SK-N-SH (cell line): Measurements from ENCODE around the gene CEP41. TPM values are rescaled to one million over a fixed set of nuclear protein-coding genes. Genes with fewer than 3 reads are reported as not detected.
"Not testable (repeated sequence)": the region's sequence is repeated elsewhere in the genome, so short reads cannot be mapped to it uniquely, and the experiment has no call there.

Experiments used
- CTCF ChIA-PET: fragments of 300-600, 350-600 bp; formaldehyde crosslinking; extraction: SDS; loops from one replicate; lab custom pipeline; 2021; lab: Yijun Ruan, JAX
- POLR2A ChIA-PET: fragments of 350-600 bp; sonication (Branson Sonifier 250); formaldehyde crosslinking; extraction: SDS; loops from one replicate; lab custom pipeline; 2020; ENCODE audit warnings: antibody characterized with exemption, inconsistent platforms; lab: Yijun Ruan, JAX
- DNase-seq: peaks from one replicate; pipeline ENCODE4 v3.0.0; 2012
- H2AFZ ChIP-seq: fragments of 200-600 bp; sonication (generic); 2 replicates; pipeline ENCODE4 v1.8.1; 2016; ENCODE audit warnings: antibody characterized with exemption, mild to moderate bottlenecking, low read depth
- H3F3A ChIP-seq: fragments of 200-600 bp; sonication (generic); replicated peaks from 2 replicates; pipeline ENCODE3; 2016; ENCODE audit warnings: antibody characterized with exemption, mild to moderate bottlenecking; ENCODE audit not compliant: insufficient read depth
- H3K27ac ChIP-seq, 2 experiments: fragments of 200-500 bp in 1 of 2; fragments of 200-600 bp in 1 of 2; sonication (Bioruptor generic) in 1 of 2; sonication (generic), shearing (Covaris generic) in 1 of 2; 2 replicates each; pipeline versions ENCODE4 v1.5.1 to v1.6.1; 2014 to 2016; ENCODE audit warnings: low read depth in 2 of 2, inconsistent platforms in 1 of 2, low read length in 1 of 2, mild to moderate bottlenecking in 1 of 2, mixed read lengths in 1 of 2
- H3K27me3 ChIP-seq: fragments of 200-600 bp; sonication (generic), shearing (Covaris generic); 2 replicates; pipeline ENCODE4 v1.6.1; 2016; ENCODE audit warnings: mixed run types; ENCODE audit not compliant: insufficient read depth
- H3K36me3 ChIP-seq, 2 experiments: fragments of 200-500 bp in 1 of 2; fragments of 200-600 bp in 1 of 2; sonication (Bioruptor generic) in 1 of 2; sonication (generic) in 1 of 2; replicated peaks in 1 of 2; 2 replicates each; pipeline versions ENCODE3 to v1.5.1; 2014 to 2016; ENCODE audit warnings: low read length in 1 of 2, mild to moderate bottlenecking in 1 of 2; ENCODE audit not compliant: insufficient read depth in 2 of 2, control insufficient read depth in 1 of 2
- H3K4me1 ChIP-seq, 2 experiments: fragments of 200-500 bp in 1 of 2; fragments of 200-600 bp in 1 of 2; sonication (Bioruptor generic) in 1 of 2; sonication (generic), shearing (Covaris generic) in 1 of 2; 2 replicates each; pipeline versions ENCODE4 v1.5.1 to v1.6.1; 2014 to 2016; ENCODE audit warnings: low read depth in 1 of 2, low read length in 1 of 2, mixed run types in 1 of 2; ENCODE audit not compliant: insufficient read depth in 2 of 2, control insufficient read depth in 1 of 2
- H3K4me2 ChIP-seq: fragments of 200-600 bp; sonication (generic), shearing (Covaris generic); 2 replicates; pipeline ENCODE4 v1.6.1; 2017; ENCODE audit warnings: mixed run types
- H3K4me3 ChIP-seq, 2 experiments: fragments of 200-500 bp in 1 of 2; fragments of 200-600 bp in 1 of 2; sonication (Bioruptor generic) in 1 of 2; sonication (generic), shearing (Covaris generic) in 1 of 2; 2 replicates each; pipeline versions ENCODE4 v1.5.1 to v1.8.1; 2014 to 2016; ENCODE audit warnings: low read depth in 2 of 2, inconsistent platforms in 1 of 2, low read length in 1 of 2, mild to moderate bottlenecking in 1 of 2, mixed read lengths in 1 of 2, moderate library complexity in 1 of 2
- H3K79me2 ChIP-seq: fragments of 200-600 bp; sonication (generic); 2 replicates; pipeline ENCODE4 v1.8.1; 2017; ENCODE audit warnings: mild to moderate bottlenecking; ENCODE audit not compliant: insufficient read depth
- H3K9ac ChIP-seq: fragments of 200-600 bp; sonication (generic); 2 replicates; pipeline ENCODE4 v1.6.1; 2017; ENCODE audit warnings: mixed run types
- H3K9me2 ChIP-seq: fragments of 200-600 bp; sonication (generic); 2 replicates; pipeline ENCODE4 v1.6.1; 2017; ENCODE audit warnings: mixed run types
- H3K9me3 ChIP-seq: fragments of 200-600 bp; sonication (generic); 2 replicates; pipeline ENCODE4 v1.6.1; 2017; ENCODE audit warnings: mixed run types, mild to moderate bottlenecking, moderate library complexity
- H4K20me1 ChIP-seq: fragments of 200-600 bp; sonication (generic); 2 replicates; pipeline ENCODE4 v1.6.1; 2017; ENCODE audit warnings: mild to moderate bottlenecking, mixed run types; ENCODE audit not compliant: insufficient read depth
- ELF1 ChIP-seq: IDR thresholded peaks from 2 replicates; pipeline ENCODE4 v1.4.0; 2012
- GATA2 ChIP-seq: sonication (generic); formaldehyde crosslinking; IDR thresholded peaks from 2 replicates; pipeline ENCODE4 v1.5.0; 2020; ENCODE audit warnings: mild to moderate bottlenecking, missing genetic modification reagents
- JUND ChIP-seq: IDR thresholded peaks from 2 replicates; pipeline ENCODE4 v1.4.0; 2012
- MEF2A ChIP-seq: IDR thresholded peaks from 2 replicates; pipeline ENCODE4 v1.4.0; 2012; ENCODE audit warnings: low read depth, borderline replicate concordance
- NFIC ChIP-seq: IDR thresholded peaks from 2 replicates; pipeline ENCODE4 v1.4.0; 2012; ENCODE audit warnings: borderline replicate concordance
- POLR2AphosphoS5 ChIP-seq: IDR thresholded peaks from 2 replicates; pipeline ENCODE4 v1.6.1; 2012; ENCODE audit warnings: low read depth, low read length
- RFX5 ChIP-seq: IDR thresholded peaks from 2 replicates; pipeline ENCODE4 v1.6.1; 2012; ENCODE audit warnings: mild to moderate bottlenecking, improper control_type of control experiment, low read length
- SMC3 ChIP-seq: IDR thresholded peaks from 2 replicates; pipeline ENCODE4 v1.6.1; 2012; ENCODE audit warnings: low read depth, low read length, improper control_type of control experiment
- TAF1 ChIP-seq: IDR thresholded peaks from 2 replicates; pipeline ENCODE4 v1.6.1; 2012; ENCODE audit warnings: low read depth, mild to moderate bottlenecking, low read length, moderate library complexity, borderline replicate concordance
- TCF12 ChIP-seq: IDR thresholded peaks from 2 replicates; pipeline ENCODE4 v1.4.0; 2012
- TEAD4 ChIP-seq: IDR thresholded peaks from 2 replicates; pipeline ENCODE4 v1.4.0; 2012; ENCODE audit warnings: mild to moderate bottlenecking, borderline replicate concordance; ENCODE audit not compliant: insufficient read depth
- YY1 ChIP-seq: IDR thresholded peaks from 2 replicates; pipeline ENCODE4 v1.4.0; 2012; ENCODE audit warnings: low read depth, mild to moderate bottlenecking
- WGBS: methylation state at CpG from one replicate; pipeline ENCODE4 v1.1.6; 2017; ENCODE audit warnings: low lambda C conversion rate; 5-methylcytosine and 5-hydroxymethylcytosine counted together
- polyA plus RNA-seq, 3 experiments: library from polyadenylated mRNA; depleted of rRNA; stranded (reverse); fragments of >200 nt; gene quantifications; 2 replicates each; pipeline ENCODE4 v1.2.3, GENCODE V29; 2012
- TF ChIP-seq, protein P1 (sequence below): IDR thresholded peaks from 2 replicates; pipeline ENCODE4; 2012
- TF ChIP-seq, protein P2 (sequence below): fragments of 150-350 bp; IDR thresholded peaks from 2 replicates; pipeline ENCODE4 v1.6.1; 2017; ENCODE audit warnings: antibody characterized with exemption, low read length, low read depth, borderline replicate concordance

CEP41 gene
- polyA plus RNA-seq, 1 of the 3 experiments (the other 2 are of a cell fraction): 20.9 TPM

DNA sequence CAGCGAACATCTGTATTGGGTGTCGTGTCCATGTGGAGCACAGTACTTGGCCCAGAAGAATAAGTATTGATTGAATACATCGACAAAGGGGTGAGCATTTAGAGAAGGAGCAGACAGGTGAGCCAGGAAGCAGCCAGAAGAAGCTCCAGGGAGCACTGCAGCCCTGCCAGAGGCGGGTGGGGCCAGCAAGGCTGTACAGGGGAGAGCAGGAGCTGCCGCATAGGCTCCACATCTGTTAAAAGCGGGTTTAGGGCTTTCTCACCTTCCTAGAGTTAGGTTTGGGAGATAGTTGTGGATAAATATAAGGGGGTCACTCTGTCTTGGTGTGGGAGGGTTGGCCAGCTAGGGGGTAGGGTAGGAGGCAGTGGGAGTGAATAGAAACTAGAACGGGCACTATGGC, 61.8 kb downstream of the CEP41 start (continued):
- TF ChIP-seq, protein P1, sequence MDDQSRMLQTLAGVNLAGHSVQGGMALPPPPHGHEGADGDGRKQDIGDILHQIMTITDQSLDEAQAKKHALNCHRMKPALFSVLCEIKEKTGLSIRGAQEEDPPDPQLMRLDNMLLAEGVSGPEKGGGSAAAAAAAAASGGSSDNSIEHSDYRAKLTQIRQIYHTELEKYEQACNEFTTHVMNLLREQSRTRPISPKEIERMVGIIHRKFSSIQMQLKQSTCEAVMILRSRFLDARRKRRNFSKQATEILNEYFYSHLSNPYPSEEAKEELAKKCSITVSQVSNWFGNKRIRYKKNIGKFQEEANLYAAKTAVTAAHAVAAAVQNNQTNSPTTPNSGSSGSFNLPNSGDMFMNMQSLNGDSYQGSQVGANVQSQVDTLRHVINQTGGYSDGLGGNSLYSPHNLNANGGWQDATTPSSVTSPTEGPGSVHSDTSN: no peak
- TF ChIP-seq RFX5 (no peak), TEAD4 (no peak), NFIC (no peak), ELF1 (no peak)
- TF ChIP-seq, protein P2, sequence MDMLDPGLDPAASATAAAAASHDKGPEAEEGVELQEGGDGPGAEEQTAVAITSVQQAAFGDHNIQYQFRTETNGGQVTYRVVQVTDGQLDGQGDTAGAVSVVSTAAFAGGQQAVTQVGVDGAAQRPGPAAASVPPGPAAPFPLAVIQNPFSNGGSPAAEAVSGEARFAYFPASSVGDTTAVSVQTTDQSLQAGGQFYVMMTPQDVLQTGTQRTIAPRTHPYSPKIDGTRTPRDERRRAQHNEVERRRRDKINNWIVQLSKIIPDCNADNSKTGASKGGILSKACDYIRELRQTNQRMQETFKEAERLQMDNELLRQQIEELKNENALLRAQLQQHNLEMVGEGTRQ: no peak

DNA sequence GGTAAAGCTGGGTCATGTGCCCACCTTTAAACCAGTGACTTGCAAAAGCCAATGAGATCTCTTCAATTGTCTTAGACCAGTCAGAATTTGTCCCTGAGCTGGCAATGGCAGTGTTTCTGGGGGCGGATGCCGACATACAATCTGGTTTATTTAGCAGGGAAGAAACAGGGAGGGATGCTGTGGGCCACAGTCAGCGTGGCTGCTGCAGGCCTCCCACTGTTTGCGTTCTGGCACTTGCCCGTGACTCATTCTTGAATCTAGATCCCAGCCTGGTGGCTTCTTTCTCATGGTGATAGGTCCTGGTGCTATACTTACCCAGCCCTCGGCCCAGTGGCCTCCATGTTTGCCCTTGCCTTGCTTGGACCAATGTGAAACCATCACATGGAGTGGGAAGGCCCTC, 63.6 kb downstream of the CEP41 start:
- H3K79me2 ChIP-seq: no peaks in the 10 kb centered on the region
- no peak overlapping the region for H3K4me3 ChIP-seq
- POLR2A ChIA-PET: no interaction called here
- H3K4me1 ChIP-seq: peaks cover 16 to 39% of the 10 kb centered on the region in 2 experiments
- peaks cover 10% of the 10 kb centered on the region for H3F3A ChIP-seq
- no peaks in the 10 kb centered on the region for H3K36me3 ChIP-seq
- H3K4me2 ChIP-seq: no peak overlapping the region
- no peaks in the 10 kb centered on the region for H3K9me3 ChIP-seq
- 77% methylated on average over 6 of the region's 6 CpGs for WGBS
- no peaks in the 10 kb centered on the region for H3K27me3 ChIP-seq
- H2AFZ ChIP-seq: no peak overlapping the region
- no peak for DNase-seq
- H4K20me1 ChIP-seq: no peaks in the 10 kb centered on the region
- no peak overlapping the region for H3K9ac ChIP-seq
- no peak overlapping the region for H3K27ac ChIP-seq
- no peaks in the 10 kb centered on the region for H3K9me2 ChIP-seq
- TF ChIP-seq SMC3 (no peak), TCF12 (no peak)
- CTCF ChIA-PET: no interaction called here

DNA sequence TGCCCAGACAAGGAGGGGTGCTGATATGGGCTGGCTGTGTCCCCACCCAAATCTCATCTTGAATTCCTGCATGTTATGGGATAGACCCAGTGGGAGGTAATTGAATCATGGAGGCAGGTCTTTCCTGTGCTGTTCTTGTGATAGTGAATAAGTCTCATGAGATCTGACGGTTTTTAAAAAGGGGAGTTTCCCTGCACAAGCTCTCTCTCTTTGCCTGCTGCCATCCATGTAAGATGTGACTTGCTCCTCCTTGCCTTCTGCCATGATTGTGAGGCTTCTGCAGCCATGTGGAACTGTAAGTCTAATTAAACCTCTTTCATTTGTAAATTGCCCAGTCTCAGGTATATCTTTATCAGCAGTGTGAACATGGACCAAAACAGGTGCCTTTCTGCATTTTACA, 64.4 kb downstream of the CEP41 start:
- H3K79me2 ChIP-seq, H3K4me3 ChIP-seq, POLR2A ChIA-PET, H2AFZ ChIP-seq, H3K4me2 ChIP-seq, H3K36me3 ChIP-seq, H3K9me3 ChIP-seq, H3K9ac ChIP-seq, H4K20me1 ChIP-seq, H3K27ac ChIP-seq, DNase-seq, H3K9me2 ChIP-seq, CTCF ChIA-PET, H3K27me3 ChIP-seq: not testable (repeated sequence)
- peaks cover 10% of the 10 kb centered on the region for H3F3A ChIP-seq
- 63% methylated on average over 1 of the region's 1 CpG for WGBS
- peaks cover 16 to 39% of the 10 kb centered on the region in 2 experiments for H3K4me1 ChIP-seq

DNA sequence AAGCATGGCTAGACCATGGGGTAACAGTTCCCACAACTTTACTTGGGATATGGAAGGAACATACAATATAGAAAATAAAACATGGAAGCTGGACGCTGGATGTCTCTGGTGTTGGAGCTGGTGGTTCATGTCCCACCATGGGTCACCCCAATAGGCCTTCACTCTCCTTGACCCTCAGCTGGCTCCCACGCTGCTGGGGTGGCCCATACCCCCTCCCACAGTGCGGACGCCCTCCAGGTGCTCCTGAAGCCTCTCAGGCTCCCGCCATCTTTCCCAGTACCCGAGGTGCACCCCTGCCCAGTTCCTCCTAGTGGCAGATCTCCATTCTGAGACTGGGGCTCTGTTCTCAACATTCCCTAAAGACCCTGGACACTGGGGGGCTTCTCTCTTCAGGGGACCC, 66.3 kb downstream of the CEP41 start:
- H3K79me2 ChIP-seq: no peaks in the 10 kb centered on the region
- H3K27me3 ChIP-seq: no peaks in the 10 kb centered on the region
- peak overlapping the region in 1 of 2 experiments; percentile 88; a peak in 1 of 4 replicates for H3K27ac ChIP-seq
- no peaks in the 10 kb centered on the region for H4K20me1 ChIP-seq
- H3K36me3 ChIP-seq: no peaks in the 10 kb centered on the region
- peaks cover 28 to 30% of the 10 kb centered on the region in 2 experiments for H3K4me1 ChIP-seq
- peaks cover 10% of the 10 kb centered on the region for H3F3A ChIP-seq
- H3K9ac ChIP-seq: no peak overlapping the region
- TF ChIP-seq YY1 (no peak), JUND (no peak), POLR2AphosphoS5 (no peak), GATA2 (CRISPR knock-in tag) (no peak), SMC3 (no peak), NFIC (no peak), MEF2A (no peak), TAF1 (no peak)
- 82% methylated on average over 6 of the region's 6 CpGs for WGBS
- no peaks in the 10 kb centered on the region for H3K9me3 ChIP-seq
- ChIA-PET CTCF (no interaction called here), POLR2A (no interaction called here)
- H2AFZ ChIP-seq: no peak overlapping the region
- H3K4me3 ChIP-seq: no peak overlapping the region
- no peak overlapping the region for H3K4me2 ChIP-seq
- no peaks in the 10 kb centered on the region for H3K9me2 ChIP-seq
- no peak for DNase-seq
